ENCODE measurements around the gene RPRD1A.
"Not testable (repeated sequence)": the region's sequence is repeated elsewhere in the genome, so short reads cannot be mapped to it uniquely, and the experiment has no call there.

DNA sequence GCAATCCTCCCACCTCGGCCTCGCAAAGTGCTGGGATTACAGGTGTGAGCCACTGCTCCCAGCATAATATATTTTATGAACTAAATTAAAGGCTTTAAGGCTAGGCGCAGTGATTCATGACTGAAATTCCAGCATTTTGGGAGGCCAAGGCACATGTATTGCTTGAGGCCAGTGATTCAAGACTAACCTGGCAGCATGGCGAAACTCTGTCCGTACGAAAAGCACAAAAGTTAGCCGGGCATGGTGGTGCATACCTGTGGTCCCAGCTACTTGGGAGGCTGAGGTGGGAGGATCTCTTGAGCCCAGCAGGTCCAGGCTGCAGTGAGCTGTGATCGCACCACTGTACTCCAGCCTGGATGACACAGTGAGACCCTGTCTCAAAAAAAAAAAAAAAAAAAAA, 5.0 kb upstream of the RPRD1A start:
- TF ChIP-seq, protein P1, sequence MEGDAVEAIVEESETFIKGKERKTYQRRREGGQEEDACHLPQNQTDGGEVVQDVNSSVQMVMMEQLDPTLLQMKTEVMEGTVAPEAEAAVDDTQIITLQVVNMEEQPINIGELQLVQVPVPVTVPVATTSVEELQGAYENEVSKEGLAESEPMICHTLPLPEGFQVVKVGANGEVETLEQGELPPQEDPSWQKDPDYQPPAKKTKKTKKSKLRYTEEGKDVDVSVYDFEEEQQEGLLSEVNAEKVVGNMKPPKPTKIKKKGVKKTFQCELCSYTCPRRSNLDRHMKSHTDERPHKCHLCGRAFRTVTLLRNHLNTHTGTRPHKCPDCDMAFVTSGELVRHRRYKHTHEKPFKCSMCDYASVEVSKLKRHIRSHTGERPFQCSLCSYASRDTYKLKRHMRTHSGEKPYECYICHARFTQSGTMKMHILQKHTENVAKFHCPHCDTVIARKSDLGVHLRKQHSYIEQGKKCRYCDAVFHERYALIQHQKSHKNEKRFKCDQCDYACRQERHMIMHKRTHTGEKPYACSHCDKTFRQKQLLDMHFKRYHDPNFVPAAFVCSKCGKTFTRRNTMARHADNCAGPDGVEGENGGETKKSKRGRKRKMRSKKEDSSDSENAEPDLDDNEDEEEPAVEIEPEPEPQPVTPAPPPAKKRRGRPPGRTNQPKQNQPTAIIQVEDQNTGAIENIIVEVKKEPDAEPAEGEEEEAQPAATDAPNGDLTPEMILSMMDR (IDR thresholded peaks at IDR 0.05), result not testable (repeated sequence)
- TF ChIP-seq POLR2A, POLR2AphosphoS5 (IDR thresholded peaks at IDR 0.05): not testable (repeated sequence)
